Measurements from ENCODE around the gene MIAT.

Gene MIAT

DNA sequence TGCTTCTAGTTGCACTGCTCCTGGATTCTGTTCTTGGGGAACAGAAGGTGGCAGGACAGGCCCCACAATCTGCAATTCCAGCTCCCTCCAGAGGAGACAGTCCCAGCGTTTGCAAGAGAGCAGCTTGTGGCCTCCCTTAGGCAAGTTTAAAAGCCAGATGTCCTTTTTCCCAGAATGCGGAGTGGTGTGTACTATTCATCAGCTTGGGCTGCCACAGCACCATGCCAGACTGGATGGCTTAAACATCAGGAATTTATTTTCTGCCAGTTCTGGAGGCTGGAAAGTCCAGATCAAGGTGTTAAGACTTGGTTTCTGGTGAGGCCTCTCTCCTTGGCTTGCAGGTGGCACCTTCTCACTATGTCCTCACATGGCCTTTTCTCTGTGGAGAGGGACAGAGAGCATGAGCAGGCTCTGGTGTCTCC, 11.7 kb downstream of the MIAT start:
- no peak for DNase-seq (ENCODE audit: low read depth)

- DNase-seq (ENCODE audit: low read depth): no peak
These were observed 13.1 kb downstream of the MIAT start for GRCh38 chr22:26670459-26670858.

- peak; percentile 53 for DNase-seq (ENCODE audit: low read depth)
These were observed 14.1 kb downstream of the MIAT start for GRCh38 chr22:26671317-26672059.

- DNase-seq (ENCODE audit: low read depth): no peak
These were observed 14.7 kb downstream of the MIAT start for GRCh38 chr22:26672060-26672471.

GRCh38 chr22:26672590-26673468, 15.4 kb downstream of the MIAT start:
- DNase-seq (ENCODE audit: low read depth): peak; percentile 81

GRCh38 chr22:26673486-26673885, 16.1 kb downstream of the MIAT start:
- DNase-seq (ENCODE audit: low read depth): no peak

- DNase-seq (ENCODE audit: low read depth): no peak
These were observed 17.1 kb downstream of the MIAT start for GRCh38 chr22:26674211-26675190.

DNA sequence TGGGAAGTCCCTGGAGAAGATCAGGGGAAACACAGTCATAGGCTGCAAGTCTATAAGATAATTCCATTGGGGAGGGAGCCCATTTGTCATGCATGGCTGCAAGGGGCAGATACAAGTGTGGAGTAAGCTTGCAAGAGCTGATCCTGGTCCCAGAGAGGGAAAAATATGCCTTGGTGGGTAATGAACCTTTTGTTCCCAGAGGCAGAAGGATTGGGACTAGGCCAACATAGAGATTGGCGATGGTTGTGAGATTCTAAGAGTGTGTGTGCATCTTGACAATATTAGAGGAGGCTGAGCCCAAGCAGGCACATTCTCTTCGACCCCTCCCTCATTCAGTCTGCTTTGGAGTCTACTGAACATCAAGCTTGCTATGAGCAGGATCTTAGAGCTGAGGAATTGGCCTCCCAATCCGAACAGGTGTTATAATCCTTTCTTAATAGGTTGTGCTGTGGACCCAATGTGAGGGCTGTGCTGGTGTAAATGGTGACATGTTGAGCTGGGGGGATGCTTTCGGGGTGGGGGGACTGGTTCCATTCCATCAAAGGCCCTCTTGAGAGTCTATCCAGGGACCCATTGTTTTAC, 18.4 kb downstream of the MIAT start:
- DNase-seq (ENCODE audit: low read depth): no peak

DNA sequence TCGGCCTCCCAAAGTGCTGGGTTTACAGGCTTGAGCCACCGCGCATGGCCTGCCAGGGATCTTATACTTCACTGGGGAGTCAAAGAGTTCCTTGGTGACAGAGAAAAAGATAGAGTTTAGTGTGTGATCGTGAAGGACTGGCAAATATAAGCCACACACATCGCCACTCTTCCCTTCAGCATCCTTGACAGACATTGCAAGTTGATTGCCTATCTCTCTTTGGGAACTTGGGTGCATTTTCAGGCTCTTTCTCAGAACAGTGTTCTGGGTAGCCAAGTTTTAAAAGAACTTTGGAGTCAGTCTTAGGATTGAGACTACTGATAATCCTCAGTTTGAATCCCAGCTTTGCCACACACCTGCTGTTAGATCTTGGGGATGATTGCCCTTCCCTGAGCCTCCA, 19.8 kb downstream of the MIAT start:
- DNase-seq (ENCODE audit: low read depth): no peak

GRCh38 chr22:26679003-26679629, 21.7 kb downstream of the MIAT start:
- DNase-seq (ENCODE audit: low read depth): peak; percentile 26

DNA sequence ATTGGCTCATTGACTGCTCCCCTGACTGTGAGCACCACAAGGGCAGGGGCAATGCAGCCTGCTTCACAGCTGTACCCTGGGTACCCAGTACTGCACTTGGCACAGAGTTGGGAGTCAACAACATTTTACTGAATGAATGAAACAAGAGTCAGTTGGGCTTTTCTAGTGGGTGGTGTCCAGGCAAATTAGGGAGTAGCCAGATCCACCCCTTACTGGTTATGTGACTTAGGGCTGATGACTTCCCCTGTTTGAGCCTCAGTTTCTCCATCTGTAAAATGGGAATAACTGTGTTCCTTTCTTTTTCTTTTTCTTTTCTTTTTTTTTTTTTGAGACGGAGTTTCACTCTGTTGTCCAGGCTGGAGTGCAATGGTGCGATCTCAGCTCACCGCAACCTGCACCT, 23.1 kb downstream of the MIAT start:
- no peak for DNase-seq (ENCODE audit: low read depth)

DNA sequence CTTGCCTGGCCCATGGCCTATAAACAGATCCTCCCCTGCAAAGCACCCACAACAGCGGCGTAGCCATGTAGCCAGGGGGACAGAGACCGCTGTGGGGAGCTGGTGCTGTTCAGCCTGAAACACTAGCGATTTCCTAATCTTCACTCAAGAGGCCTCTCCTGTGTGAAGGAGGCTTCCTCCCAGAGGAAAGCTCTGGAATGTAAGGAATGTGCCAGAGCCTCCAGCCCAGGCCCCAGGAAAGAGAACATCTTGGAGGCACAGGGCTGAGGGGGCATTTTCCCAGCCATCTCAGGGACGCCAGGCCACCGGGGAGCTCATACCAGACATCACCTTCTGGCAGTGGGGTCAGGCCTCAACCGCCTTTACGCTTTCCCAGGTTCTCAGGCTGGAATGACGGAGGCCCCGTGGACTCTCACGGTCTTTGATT, 24.0 kb downstream of the MIAT start:
- no peak for DNase-seq (ENCODE audit: low read depth)

GRCh38 chr22:26684168-26684567, 26.8 kb downstream of the MIAT start:
- no peak for DNase-seq (ENCODE audit: low read depth)

- DNase-seq (ENCODE audit: low read depth): no peak
These were observed 28.2 kb downstream of the MIAT start for GRCh38 chr22:26685601-26686000.

DNA sequence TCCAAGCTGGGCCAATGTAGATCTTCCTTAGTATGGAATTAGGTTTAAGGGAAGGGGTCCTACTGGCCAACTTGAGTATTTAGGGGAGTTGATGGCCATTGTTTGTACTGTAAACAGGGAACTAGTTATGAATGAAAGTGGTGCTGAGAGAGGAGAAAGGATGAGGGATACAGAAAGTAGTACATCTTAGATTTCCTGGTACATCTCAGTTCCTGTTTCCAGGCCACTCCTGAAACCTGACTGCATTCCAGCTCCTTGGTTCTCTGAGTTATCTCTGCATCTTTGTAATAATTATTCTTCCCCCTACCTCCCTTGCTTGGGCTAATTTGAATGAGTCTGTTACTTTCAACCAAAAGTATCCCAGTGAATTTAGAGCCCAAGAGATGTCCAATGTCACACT, 30.1 kb downstream of the MIAT start:
- DNase-seq (ENCODE audit: low read depth): no peak

DNA sequence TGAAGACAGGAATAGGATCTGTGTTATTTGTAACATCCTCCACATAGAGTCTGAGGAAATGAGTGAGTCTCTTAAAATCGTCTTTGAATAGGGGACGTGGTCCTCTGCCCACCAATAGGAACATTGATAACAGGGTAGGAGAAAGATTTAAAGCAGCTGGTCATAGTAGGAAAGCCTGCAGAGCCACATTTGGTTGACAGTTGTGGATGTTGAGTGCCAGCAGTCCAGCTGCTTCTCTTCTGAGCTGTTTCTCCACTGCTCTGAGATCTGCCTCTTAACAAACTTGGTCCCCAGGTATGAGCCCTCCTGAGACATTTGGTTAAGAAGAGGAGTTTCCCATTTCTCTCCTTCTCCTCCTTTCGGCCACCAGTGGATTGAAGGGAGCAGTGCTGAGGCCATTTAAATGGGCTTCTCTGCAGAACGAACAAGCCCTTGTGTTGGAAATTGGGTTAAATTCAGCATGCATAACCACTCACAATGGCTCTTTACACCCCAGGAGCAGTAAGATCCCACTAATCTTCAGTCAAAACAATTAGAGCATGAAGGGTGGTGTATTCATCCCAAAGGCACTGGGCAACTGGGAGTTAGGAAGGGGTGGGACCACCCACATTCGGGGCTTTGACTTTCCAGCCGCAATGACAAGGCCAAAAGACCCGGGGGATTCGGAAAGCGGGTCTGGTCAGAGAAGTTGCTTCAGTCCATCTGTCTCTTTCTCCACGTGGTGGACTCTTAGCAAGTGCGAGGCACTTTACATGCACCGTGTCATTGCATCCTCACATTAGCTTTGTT, 32.3 kb downstream of the MIAT start:
- DNase-seq (ENCODE audit: low read depth): no peak

- no peak for DNase-seq (ENCODE audit: low read depth)
These were observed 33.4 kb downstream of the MIAT start for GRCh38 chr22:26690654-26691376.

- no peak for DNase-seq (ENCODE audit: low read depth)
These were observed 34.0 kb downstream of the MIAT start for GRCh38 chr22:26691377-26691716.

DNA sequence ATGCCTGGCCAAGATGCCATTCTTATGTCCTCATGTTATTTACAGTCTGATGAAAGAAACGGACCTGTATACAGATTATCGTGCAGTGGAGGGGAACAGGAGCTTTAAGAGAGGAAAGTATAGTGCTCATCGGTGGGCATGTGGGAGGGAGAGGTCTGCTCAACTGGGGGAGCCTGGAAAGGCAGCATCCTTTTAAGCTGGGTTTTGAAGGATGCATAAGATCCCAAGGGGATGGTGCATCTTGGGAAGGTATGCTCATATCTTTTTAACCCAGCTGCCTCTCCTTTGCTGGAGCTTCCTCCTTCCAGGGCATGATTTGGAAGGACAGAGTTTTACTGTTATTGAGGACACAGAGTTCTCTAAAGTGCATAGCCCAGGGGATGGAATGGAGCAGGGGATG, 34.8 kb downstream of the MIAT start:
- no peak for DNase-seq (ENCODE audit: low read depth)

DNA sequence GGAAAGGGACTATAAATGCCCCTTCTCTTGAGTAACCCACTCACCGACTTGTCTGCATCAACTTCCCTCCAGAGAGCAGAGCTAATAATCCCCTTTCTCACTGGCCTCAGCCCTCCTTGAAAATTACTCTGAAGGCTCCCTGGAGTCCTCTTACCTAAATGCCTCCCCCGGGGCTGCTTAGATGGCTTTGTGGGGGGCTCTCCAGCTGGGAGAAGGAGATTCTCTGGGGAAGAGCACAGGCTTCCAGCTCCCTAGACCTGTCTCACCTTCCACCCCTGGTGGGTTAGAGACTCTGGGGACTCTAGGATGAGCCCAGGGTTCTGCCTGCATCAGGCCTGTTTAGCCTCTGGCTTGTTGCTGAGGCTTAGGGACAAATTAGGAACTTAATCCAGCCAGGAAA, 39.8 kb downstream of the MIAT start:
- no peak for DNase-seq (ENCODE audit: low read depth)

All from stimulated activated CD8-positive, alpha-beta memory T cell treated with anti-CD3 and anti-CD28 coated beads, Interleukin-12 subunit alpha, Interleukin-12 subunit beta, amount 100 ng/mL, for 4 hours (primary cell).